IPS-18c (cell line): ENCODE results near the gene EGFR.

ENCODE experiments used
- H3K4me3 ChIP-seq: 2 replicates; pipeline ENCODE4 v1.7.0; 2013; ENCODE audit warnings: low read depth, mild to moderate bottlenecking, low read length, moderate library complexity; ENCODE audit not compliant: insufficient read depth
- H3K9me3 ChIP-seq: one replicate; pipeline ENCODE4 v1.6.1; 2013; ENCODE audit warnings: mild to moderate bottlenecking, low read length, moderate library complexity; ENCODE audit not compliant: control insufficient read depth, insufficient read depth

The EGFR gene

DNA sequence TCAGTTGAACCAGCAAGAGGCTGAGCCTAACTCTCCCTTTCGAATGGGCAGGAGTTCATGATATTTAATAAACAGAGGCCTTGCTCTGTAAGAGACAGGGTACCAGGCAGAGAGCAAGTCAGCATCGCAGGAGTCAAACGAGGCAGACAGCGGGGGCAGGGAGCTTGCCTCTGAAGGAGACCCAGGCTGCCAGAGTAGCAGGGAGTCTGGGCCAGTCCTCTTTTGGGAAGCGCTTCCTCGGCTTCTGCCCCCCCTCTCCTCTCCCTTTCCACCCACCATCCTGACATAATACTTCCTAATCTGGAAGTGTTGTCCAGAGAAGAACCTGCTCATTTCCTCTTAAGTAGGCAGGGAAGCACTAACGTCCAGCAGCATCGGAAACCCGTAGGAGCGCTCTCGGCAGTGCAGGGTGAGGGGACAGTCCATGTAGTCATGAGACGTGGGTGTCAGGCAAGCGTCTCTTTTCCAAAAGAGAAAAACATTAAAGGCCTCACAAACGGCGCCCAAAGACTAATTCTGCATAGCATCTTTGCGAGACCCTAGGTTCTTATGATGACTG, 171.1 kb downstream of the EGFR start:
- no peak overlapping the region for H3K4me3 ChIP-seq
- no peaks in the 10 kb centered on the region for H3K9me3 ChIP-seq

DNA sequence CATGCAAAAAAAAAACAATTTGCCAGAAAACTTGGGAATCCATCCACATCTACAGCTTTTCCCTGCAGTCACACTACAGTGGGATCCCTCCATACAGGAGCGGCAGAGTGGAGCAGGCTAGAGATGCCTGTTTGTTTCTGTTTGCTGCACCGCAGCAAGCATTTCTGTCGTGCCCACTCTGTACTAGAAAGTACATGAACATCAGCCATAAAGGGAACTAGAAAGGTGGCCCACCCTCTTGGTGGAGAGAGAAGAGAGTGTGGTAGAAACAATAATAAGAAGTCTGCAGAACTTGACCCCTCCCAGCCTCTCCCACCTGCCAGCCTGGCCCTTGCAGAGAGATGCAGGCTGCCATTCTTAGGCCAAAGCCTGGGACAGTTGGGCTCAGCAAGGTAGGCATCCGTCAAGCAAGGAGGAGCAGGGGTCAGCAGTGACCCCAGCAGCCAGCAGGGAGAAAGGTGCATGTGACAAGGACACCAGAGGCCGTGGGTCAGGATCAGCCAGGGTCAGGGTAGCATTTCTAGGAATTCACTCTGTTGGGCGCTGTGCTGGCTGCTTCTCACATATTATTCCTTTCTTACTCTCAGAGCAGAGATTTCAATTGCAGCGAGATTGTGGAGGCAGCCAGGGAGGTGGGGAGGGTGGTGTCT, 171.8 kb downstream of the EGFR start:
- H3K4me3 ChIP-seq, result no peak overlapping the region
- no peaks in the 10 kb centered on the region for H3K9me3 ChIP-seq

DNA sequence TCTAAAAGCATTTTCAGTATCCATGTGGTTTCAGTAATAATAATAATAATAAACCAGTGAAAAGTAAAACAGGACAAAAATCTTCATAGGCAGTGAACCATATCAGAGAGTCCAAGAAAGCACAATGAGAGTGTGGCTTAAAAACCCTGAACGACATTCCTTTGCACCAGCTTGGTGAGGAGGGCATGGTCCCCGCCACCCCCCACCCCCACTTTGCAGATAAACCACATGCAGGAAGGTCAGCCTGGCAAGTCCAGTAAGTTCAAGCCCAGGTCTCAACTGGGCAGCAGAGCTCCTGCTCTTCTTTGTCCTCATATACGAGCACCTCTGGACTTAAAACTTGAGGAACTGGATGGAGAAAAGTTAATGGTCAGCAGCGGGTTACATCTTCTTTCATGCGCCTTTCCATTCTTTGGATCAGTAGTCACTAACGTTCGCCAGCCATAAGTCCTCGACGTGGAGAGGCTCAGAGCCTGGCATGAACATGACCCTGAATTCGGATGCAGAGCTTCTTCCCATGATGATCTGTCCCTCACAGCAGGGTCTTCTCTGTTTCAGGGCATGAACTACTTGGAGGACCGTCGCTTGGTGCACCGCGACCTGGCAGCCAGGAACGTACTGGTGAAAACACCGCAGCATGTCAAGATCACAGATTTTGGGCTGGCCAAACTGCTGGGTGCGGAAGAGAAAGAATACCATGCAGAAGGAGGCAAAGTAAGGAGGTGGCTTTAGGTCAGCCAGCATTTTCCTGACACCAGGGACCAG, 172.5 kb downstream of the EGFR start:
- no peak overlapping the region for H3K4me3 ChIP-seq
- H3K9me3 ChIP-seq, result no peaks in the 10 kb centered on the region

DNA sequence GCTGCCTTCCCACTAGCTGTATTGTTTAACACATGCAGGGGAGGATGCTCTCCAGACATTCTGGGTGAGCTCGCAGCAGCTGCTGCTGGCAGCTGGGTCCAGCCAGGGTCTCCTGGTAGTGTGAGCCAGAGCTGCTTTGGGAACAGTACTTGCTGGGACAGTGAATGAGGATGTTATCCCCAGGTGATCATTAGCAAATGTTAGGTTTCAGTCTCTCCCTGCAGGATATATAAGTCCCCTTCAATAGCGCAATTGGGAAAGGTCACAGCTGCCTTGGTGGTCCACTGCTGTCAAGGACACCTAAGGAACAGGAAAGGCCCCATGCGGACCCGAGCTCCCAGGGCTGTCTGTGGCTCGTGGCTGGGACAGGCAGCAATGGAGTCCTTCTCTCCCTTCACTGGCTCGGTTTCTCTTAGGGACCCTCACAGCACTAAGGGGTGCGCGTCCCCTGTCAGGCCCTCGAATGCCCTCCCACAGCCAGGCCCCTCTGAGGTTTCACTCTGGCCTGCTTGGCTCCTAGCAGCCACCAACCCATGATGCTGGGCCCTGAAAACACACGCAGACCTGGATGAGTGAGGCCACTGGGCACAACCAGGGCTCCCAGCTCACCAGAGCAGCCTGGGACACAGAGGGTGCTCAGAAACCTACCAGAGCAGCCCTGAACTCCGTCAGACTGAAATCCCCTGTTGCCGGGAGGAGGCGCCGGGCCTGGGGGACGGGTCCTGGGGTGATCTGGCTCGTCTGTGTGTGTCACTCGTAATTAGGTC, 173.3 kb downstream of the EGFR start:
- no peaks in the 10 kb centered on the region for H3K9me3 ChIP-seq
- no peak overlapping the region for H3K4me3 ChIP-seq

DNA sequence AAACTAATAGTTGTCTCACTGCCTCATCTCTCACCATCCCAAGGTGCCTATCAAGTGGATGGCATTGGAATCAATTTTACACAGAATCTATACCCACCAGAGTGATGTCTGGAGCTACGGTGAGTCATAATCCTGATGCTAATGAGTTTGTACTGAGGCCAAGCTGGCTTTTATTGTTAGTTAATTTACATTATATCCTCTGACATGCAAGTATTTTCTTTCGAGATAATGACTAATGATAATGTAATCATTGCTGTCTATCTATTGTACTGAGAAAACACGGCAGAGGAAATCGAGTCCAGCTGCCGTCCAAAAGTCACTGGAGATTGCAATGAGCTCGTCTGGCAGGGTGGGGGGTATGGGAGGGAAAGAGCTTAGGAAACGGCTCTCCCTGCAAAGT, 173.9 kb downstream of the EGFR start:
- Histone ChIP-seq H3K4me3 (no peak overlapping the region), H3K9me3 (no peaks in the 10 kb centered on the region)

DNA sequence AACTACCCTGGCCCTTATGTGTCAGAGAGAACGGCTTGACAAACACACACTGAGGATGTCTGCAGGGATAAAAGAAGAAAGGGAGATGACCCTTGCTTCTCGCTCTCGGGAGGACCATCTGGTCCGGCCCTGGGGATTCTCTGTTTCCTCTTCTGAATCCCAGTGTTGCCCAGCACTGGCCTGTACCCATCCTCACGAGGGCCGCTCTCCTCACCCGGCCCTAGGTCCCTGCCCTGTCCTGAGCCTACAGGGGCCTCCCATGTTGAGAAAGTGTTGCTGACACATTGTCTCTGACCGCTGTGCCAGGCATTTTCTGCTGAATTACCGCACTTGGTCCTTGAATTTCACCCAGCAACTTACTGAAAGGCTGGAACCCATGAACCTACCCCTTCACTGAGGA, 174.4 kb downstream of the EGFR start:
- Histone ChIP-seq H3K4me3 (no peak overlapping the region), H3K9me3 (no peaks in the 10 kb centered on the region)

DNA sequence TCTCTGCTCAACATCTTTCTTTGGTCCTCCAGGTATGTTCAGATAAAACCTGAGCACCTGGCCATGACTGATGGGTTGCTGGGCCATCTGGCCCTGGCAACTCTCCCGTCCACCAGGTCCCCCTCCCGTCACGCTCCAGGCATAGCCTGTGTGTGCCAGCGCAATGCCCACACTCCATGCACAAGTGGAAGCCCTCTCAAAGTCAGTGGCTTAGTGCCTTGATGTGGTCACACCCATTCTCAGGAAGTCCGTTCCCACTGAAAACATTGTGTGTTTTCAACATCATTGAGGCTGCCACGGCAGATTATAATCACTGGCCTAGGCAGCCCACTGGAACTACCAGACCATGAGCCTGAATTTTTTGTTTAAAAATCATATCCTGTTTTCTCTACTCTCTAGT, 175.7 kb downstream of the EGFR start:
- no peak overlapping the region for H3K4me3 ChIP-seq
- no peaks in the 10 kb centered on the region for H3K9me3 ChIP-seq

DNA sequence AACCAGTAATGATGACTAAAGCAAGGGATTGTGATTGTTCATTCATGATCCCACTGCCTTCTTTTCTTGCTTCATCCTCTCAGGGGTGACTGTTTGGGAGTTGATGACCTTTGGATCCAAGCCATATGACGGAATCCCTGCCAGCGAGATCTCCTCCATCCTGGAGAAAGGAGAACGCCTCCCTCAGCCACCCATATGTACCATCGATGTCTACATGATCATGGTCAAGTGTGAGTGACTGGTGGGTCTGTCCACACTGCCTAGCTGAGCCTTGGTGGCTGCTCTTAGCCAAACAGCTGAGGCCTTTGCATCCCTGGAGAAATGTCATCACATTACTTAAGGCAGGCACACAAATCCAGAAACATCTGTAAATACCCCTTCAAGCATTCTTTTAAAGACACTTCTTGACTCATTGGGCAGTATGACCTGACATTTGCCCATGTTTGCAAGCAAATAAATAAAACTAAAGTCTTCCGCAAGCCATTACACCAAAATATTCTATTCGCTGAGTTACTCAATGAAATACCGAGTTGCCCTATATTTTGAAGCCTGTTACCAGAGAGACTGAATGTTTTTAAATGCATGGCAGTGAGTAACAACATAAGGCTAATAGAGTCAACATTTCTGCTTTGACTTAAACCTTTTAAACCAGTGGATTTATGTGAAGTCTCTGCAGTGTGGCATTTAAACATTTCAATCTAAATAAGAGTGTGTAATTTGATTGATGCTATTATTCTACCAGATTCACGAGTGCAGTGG, 180.0 kb downstream of the EGFR start:
- Histone ChIP-seq H3K4me3 (no peak overlapping the region), H3K9me3 (no peaks in the 10 kb centered on the region)

DNA sequence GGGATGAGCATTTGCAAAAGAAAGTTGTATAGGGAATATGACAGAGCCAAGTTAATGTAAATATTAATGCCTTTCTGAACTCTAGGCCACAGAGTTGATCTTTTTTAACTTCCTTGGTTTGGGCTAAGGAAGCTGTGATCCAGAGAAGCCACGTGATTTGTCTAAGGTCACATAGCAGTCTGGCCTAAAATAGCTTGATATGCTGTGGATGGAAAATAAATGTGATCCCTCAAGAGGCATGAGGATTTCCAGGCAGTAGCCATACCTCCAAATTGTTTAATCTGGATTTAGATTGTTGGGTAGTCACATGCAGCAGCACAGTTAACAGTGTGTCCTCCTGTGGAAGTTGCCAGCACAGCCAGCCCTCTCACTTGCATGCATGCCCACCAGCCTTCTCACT, 180.6 kb downstream of the EGFR start:
- H3K9me3 ChIP-seq, result no peaks in the 10 kb centered on the region
- H3K4me3 ChIP-seq, result no peak overlapping the region

DNA sequence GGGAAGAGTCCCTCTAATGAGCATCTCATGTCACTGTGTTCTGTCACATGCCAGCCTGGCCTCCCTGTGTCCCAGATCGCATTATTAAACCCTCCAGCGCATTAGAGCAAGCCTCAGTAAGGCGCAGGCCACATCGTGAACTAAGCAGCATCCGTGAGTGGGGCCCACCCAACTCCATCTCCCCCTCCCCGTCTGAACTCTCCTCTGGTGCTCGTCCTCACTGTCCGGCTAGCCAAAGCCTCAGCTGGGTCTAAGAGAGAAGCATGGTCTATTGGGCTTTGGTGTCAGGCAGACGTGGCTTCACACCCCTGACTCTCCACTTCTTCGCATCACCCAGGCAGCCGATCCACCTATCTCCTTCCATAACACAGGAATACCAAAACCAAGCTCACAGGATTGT, 181.6 kb downstream of the EGFR start:
- H3K4me3 ChIP-seq, result no peak overlapping the region
- no peaks in the 10 kb centered on the region for H3K9me3 ChIP-seq

DNA sequence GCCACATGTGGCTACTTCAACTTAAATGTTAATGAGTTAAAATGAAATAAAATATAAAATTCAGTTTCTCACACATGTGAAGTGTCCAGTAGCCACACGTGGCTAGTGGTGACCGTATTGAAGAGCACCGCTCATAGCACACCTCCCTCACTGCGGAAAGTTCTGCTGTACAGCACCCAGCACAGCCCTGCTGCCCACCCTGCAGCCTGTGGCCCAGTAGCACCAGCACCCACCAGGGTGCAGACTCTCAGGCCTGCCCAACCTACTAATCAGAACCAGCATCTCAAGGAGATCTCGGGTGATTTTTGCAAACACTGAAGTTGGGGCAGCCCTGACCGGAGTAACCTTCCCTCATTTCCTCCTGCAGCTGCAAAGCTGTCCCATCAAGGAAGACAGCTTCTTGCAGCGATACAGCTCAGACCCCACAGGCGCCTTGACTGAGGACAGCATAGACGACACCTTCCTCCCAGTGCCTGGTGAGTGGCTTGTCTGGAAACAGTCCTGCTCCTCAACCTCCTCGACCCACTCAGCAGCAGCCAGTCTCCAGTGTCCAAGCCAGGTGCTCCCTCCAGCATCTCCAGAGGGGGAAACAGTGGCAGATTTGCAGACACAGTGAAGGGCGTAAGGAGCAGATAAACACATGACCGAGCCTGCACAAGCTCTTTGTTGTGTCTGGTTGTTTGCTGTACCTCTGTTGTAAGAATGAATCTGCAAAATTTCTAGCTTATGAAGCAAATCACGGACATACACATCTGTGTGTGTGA, 183.5 kb downstream of the EGFR start:
- no peak overlapping the region for H3K4me3 ChIP-seq
- no peaks in the 10 kb centered on the region for H3K9me3 ChIP-seq

DNA sequence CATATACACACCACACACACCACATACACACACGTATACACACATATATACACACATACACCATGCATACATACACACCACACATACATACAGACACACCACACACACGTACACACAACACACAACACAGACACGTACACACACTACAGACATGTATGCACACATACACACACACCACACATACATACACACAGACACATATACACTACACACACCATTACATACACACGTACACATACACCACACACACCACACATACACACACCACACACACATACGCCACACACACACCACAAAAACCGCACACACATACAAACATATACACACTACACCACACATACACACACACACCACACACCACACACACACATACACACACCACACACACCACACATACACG, 184.5 kb downstream of the EGFR start:
- Histone ChIP-seq H3K9me3 (no peaks in the 10 kb centered on the region), H3K4me3 (no peak overlapping the region)

DNA sequence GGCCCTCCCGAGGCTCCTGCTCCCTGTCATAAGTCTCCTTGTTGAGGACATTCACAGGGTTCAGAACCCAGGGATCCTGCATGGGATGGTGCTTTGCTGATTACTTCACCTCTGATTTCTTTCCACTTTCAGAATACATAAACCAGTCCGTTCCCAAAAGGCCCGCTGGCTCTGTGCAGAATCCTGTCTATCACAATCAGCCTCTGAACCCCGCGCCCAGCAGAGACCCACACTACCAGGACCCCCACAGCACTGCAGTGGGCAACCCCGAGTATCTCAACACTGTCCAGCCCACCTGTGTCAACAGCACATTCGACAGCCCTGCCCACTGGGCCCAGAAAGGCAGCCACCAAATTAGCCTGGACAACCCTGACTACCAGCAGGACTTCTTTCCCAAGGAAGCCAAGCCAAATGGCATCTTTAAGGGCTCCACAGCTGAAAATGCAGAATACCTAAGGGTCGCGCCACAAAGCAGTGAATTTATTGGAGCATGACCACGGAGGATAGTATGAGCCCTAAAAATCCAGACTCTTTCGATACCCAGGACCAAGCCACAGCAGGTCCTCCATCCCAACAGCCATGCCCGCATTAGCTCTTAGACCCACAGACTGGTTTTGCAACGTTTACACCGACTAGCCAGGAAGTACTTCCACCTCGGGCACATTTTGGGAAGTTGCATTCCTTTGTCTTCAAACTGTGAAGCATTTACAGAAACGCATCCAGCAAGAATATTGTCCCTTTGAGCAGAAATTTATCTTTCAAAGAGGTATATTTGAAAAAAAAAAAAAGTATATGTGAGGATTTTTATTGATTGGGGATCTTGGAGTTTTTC, 186.5 kb downstream of the EGFR start:
- H3K4me3 ChIP-seq, result no peak overlapping the region
- H3K9me3 ChIP-seq, result no peaks in the 10 kb centered on the region

DNA sequence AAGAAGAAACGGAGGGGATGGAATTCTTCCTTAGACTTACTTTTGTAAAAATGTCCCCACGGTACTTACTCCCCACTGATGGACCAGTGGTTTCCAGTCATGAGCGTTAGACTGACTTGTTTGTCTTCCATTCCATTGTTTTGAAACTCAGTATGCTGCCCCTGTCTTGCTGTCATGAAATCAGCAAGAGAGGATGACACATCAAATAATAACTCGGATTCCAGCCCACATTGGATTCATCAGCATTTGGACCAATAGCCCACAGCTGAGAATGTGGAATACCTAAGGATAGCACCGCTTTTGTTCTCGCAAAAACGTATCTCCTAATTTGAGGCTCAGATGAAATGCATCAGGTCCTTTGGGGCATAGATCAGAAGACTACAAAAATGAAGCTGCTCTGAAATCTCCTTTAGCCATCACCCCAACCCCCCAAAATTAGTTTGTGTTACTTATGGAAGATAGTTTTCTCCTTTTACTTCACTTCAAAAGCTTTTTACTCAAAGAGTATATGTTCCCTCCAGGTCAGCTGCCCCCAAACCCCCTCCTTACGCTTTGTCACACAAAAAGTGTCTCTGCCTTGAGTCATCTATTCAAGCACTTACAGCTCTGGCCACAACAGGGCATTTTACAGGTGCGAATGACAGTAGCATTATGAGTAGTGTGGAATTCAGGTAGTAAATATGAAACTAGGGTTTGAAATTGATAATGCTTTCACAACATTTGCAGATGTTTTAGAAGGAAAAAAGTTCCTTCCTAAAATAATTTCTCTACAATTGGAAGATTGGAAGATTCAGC, 187.6 kb downstream of the EGFR start:
- Histone ChIP-seq H3K9me3 (no peaks in the 10 kb centered on the region), H3K4me3 (no peak overlapping the region)

DNA sequence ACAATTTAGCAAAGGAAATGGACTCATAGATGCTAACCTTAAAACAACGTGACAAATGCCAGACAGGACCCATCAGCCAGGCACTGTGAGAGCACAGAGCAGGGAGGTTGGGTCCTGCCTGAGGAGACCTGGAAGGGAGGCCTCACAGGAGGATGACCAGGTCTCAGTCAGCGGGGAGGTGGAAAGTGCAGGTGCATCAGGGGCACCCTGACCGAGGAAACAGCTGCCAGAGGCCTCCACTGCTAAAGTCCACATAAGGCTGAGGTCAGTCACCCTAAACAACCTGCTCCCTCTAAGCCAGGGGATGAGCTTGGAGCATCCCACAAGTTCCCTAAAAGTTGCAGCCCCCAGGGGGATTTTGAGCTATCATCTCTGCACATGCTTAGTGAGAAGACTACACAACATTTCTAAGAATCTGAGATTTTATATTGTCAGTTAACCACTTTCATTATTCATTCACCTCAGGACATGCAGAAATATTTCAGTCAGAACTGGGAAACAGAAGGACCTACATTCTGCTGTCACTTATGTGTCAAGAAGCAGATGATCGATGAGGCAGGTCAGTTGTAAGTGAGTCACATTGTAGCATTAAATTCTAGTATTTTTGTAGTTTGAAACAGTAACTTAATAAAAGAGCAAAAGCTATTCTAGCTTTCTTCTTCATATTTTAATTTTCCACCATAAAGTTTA, 188.8 kb downstream of the EGFR start:
- Histone ChIP-seq H3K9me3 (no peaks in the 10 kb centered on the region), H3K4me3 (no peak overlapping the region)
